Erythroblast (primary cell): ENCODE measurements around the gene ATP4A.

Experiments
- GATA1 ChIP-seq: IDR thresholded peaks from 2 replicates; pipeline ENCODE4 v1.6.1; 2011; ENCODE audit warnings: low read depth, mild to moderate bottlenecking, control low read depth, low read length, moderate library complexity
- POLR2A ChIP-seq: IDR thresholded peaks from 2 replicates; pipeline ENCODE4 v1.6.1; 2011; ENCODE audit warnings: mild to moderate bottlenecking, low read length

DNA sequence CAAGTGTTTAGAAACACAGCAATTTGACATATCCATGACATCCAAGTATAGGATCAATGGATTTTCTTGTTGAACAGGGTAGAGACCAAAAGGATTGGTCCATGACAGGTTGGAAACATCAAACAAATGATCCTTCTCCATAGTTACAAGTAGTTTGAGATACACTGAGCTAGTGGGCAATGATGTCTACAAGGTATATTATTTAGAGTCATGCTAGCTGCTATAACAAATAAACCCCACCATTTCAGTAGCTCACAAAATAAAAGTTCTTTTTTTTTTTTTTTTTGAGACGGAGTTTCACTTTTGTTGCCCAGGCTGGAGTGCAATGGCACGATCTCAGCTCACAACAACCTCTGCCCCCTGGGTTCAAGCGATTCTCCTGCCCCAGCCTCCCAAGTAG lies 44.2 kb upstream of the ATP4A start:
- TF ChIP-seq POLR2A (no peak), GATA1 (no peak)
